Measurements from ENCODE around the gene SLC6A19. TPM values are rescaled to one million over a fixed set of nuclear protein-coding genes. Genes with fewer than 3 reads are reported as not detected.

Gene SLC6A19
- polyA plus RNA-seq, 1 of the 3 experiments (the other 2 are of a cell fraction), result not detected

DNA sequence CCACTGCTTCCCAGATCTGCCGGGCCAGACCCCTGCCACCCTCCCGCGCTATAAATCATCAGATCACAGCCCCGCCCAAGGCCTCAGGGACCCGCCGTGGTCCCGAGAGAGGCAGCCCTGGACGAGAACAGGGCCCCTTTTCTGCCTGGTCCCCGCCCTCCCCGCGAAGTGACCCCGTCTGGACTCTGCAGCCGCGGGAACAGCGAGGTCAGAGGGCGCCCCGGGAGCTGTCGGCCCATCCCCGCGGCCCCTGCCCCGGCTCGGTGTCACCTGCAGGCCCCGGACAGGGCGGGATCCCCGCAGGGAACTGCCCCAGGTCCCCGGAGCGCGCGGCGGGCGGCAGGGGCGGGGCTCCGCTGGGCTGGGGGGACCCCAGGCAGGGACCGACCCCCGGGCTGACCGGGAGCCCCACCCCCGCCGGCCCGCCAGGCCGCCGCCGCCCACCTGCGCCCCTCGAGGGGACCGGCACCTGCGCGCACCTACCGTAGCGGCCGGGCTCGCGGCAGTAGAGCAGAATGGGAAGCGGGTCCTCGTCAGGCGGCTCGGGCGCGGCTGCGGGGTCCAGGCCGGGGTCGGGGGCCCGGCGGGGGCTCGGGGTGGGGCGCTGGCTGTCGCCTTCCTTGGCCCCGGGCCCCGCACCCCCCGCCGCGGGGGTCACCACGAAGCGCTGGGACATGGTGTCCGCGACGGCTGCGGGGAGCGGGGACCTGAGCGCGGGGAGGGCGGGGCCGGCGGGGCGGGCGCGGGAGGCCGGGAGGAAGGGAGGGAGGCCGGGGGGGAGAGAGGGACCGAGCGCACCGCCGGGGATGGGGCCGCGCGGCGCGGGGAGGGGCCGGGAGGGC, 46.0 kb upstream of the SLC6A19 start:
- no peaks in the 10 kb centered on the region for H3K9me2 ChIP-seq
- H3K36me3 ChIP-seq (replicated peaks in 1 of 2; ENCODE audit: control insufficient read depth in 1 of 2, insufficient read depth in 2 of 2, low read length in 1 of 2), result no peaks in the 10 kb centered on the region
- H3K9me3 ChIP-seq, result no peaks in the 10 kb centered on the region
- peaks cover 12% of the 10 kb centered on the region for H3K27me3 ChIP-seq (ENCODE audit: insufficient read depth)
- WGBS (ENCODE audit: low lambda C conversion rate), result 4% methylated on average over 14 of the region's 98 CpGs
- H2AFZ ChIP-seq (ENCODE audit: low read depth), result no peak overlapping the region
- no peak overlapping the region for H3K4me2 ChIP-seq
- peak; percentile 68 for DNase-seq
- H3K9ac ChIP-seq, result no peak overlapping the region
- ChIA-PET CTCF (interaction anchor here (1.2 kb wide), 1 partner anchor 15 kb away, joined by 5 read pairs; no protein-coding TSS in a partner anchor), POLR2A (no interaction called here)
- H3K4me1 ChIP-seq (ENCODE audit: control insufficient read depth in 1 of 2, insufficient read depth in 2 of 2, low read depth in 1 of 2, low read length in 1 of 2), result no peaks in the 10 kb centered on the region; a peak in 1 of 4 replicates
- TF ChIP-seq JUND (IDR thresholded peaks at IDR 0.05) (no peak), MEF2A (IDR thresholded peaks at IDR 0.05; ENCODE audit: borderline replicate concordance, low read depth) (no peak), YY1 (IDR thresholded peaks at IDR 0.05; ENCODE audit: low read depth) (no peak), PBX3 (IDR thresholded peaks at IDR 0.05) (no peak), GABPA (IDR thresholded peaks at IDR 0.05; ENCODE audit: low read depth) (no peak), CHD2 (IDR thresholded peaks at IDR 0.05; ENCODE audit: low read length, partially characterized antibody) (no peak), RFX5 (IDR thresholded peaks at IDR 0.05; ENCODE audit: low read length) (no peak), SIN3A (IDR thresholded peaks at IDR 0.05; ENCODE audit: borderline replicate concordance, low read depth, low read length) (no peak), RCOR1 (IDR thresholded peaks at IDR 0.05; ENCODE audit: low read length) (no peak), TEAD4 (IDR thresholded peaks at IDR 0.05; ENCODE audit: borderline replicate concordance, insufficient read depth) (no peak), ELF1 (IDR thresholded peaks at IDR 0.05) (no peak), FOXM1 (IDR thresholded peaks at IDR 0.05; ENCODE audit: low read depth) (no peak), FOSL2 (IDR thresholded peaks at IDR 0.05; ENCODE audit: borderline replicate concordance, low read depth) (no peak), POLR2AphosphoS5 (IDR thresholded peaks at IDR 0.05; ENCODE audit: low read depth, low read length) (no peak), GATA2 (CRISPR knock-in tag; IDR thresholded peaks at IDR 0.05) (no peak), FOXJ3 (CRISPR knock-in tag; IDR thresholded peaks at IDR 0.05) (no peak), CTCF (IDR thresholded peaks at IDR 0.05) (no peak), EP300 (IDR thresholded peaks at IDR 0.05; ENCODE audit: borderline replicate concordance in 1 of 2, low read depth in 1 of 2, low read length in 1 of 2) (no peak)
- TF ChIP-seq, protein P1, sequence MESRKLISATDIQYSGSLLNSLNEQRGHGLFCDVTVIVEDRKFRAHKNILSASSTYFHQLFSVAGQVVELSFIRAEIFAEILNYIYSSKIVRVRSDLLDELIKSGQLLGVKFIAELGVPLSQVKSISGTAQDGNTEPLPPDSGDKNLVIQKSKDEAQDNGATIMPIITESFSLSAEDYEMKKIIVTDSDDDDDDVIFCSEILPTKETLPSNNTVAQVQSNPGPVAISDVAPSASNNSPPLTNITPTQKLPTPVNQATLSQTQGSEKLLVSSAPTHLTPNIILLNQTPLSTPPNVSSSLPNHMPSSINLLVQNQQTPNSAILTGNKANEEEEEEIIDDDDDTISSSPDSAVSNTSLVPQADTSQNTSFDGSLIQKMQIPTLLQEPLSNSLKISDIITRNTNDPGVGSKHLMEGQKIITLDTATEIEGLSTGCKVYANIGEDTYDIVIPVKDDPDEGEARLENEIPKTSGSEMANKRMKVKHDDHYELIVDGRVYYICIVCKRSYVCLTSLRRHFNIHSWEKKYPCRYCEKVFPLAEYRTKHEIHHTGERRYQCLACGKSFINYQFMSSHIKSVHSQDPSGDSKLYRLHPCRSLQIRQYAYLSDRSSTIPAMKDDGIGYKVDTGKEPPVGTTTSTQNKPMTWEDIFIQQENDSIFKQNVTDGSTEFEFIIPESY (IDR thresholded peaks at IDR 0.05; ENCODE audit: borderline replicate concordance, low read depth), result no peak
- TF ChIP-seq, protein P2, sequence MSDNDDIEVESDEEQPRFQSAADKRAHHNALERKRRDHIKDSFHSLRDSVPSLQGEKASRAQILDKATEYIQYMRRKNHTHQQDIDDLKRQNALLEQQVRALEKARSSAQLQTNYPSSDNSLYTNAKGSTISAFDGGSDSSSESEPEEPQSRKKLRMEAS (IDR thresholded peaks at IDR 0.05; ENCODE audit: low read depth), result no peak
- no peaks in the 10 kb centered on the region for H3K79me2 ChIP-seq (ENCODE audit: insufficient read depth)
- no peak overlapping the region for H3K4me3 ChIP-seq (ENCODE audit: low read depth in 2 of 2, low read length in 1 of 2)
- H3K27ac ChIP-seq (ENCODE audit: low read depth in 2 of 2, low read length in 1 of 2), result no peak overlapping the region
- H3F3A ChIP-seq (replicated peaks; ENCODE audit: insufficient read depth), result no peaks in the 10 kb centered on the region
- H4K20me1 ChIP-seq (ENCODE audit: insufficient read depth), result 0 out of 2 replicates have a peak, but pooled peaks cover 5% of the 10 kb centered on the region

All from SK-N-SH (cell line).